MM.1S (cell line): ENCODE data around the gene SPATA25.

Source experiments
- DNase-seq: peaks from one replicate; pipeline ENCODE4 v3.0.0-alpha.2; 2015
- H2AFZ ChIP-seq: fragments of 300-600 bp; sonication (generic); 2 replicates; pipeline ENCODE4 v1.6.0; 2016; ENCODE audit warnings: antibody characterized with exemption, low read length
- H3F3A ChIP-seq: fragments of 300-600 bp; sonication (generic); 2 replicates; pipeline ENCODE4 v1.6.1; 2016; ENCODE audit warnings: mild to moderate bottlenecking, antibody characterized with exemption, low read length, moderate library complexity, mixed read lengths; ENCODE audit not compliant: insufficient read depth
- H3K27ac ChIP-seq: fragments of 300-600 bp; sonication (generic); 2 replicates; pipeline ENCODE4 v1.5.1; 2016; ENCODE audit warnings: mild to moderate bottlenecking, low read length
- H3K27me3 ChIP-seq: fragments of 300-600 bp; sonication (generic); replicated peaks from 2 replicates; pipeline ENCODE4 v1.6.0; 2016; ENCODE audit warnings: low read length; ENCODE audit not compliant: insufficient read depth
- H3K36me3 ChIP-seq: fragments of 300-600 bp; sonication (generic); replicated peaks from 2 replicates; pipeline ENCODE4 v1.6.1; 2016; ENCODE audit warnings: mild to moderate bottlenecking, low read length, mixed read lengths; ENCODE audit not compliant: insufficient read depth
- H3K4me1 ChIP-seq: fragments of 300-600 bp; sonication (generic); 2 replicates; pipeline ENCODE4 v1.6.1; 2016; ENCODE audit warnings: low read length, mixed read lengths
- H3K4me2 ChIP-seq: fragments of 300-600 bp; sonication (generic); 2 replicates; pipeline ENCODE4 v1.6.0; 2016; ENCODE audit warnings: low read depth, low read length
- H3K4me3 ChIP-seq: fragments of 300-600 bp; sonication (generic); 2 replicates; pipeline ENCODE4 v1.5.1; 2016; ENCODE audit warnings: low read length, mixed read lengths
- H3K79me2 ChIP-seq: fragments of 300-600 bp; sonication (generic); 2 replicates; pipeline ENCODE4 v1.6.1; 2016; ENCODE audit warnings: mixed run types, low read length, mixed read lengths
- H3K9ac ChIP-seq: fragments of 300-600 bp; sonication (generic); 2 replicates; pipeline ENCODE4 v1.6.1; 2016; ENCODE audit warnings: low read length, mixed read lengths
- H3K9me2 ChIP-seq: fragments of 300-600 bp; sonication (generic); replicated peaks from 2 replicates; pipeline ENCODE4 v1.6.1; 2016; ENCODE audit warnings: mild to moderate bottlenecking, low read length, mixed read lengths; ENCODE audit not compliant: insufficient read depth
- H3K9me3 ChIP-seq: fragments of 300-600 bp; sonication (generic); replicated peaks from 2 replicates; pipeline ENCODE4 v1.6.1; 2016; ENCODE audit warnings: mild to moderate bottlenecking, low read length, mixed read lengths; ENCODE audit not compliant: insufficient read depth
- H4K20me1 ChIP-seq: fragments of 300-600 bp; sonication (generic); 2 replicates; pipeline ENCODE4 v1.6.1; 2016; ENCODE audit warnings: mild to moderate bottlenecking, low read length, moderate library complexity, mixed read lengths; ENCODE audit not compliant: insufficient read depth
- EZH2 ChIP-seq: fragments of 300-600 bp; sonication (generic); optimal IDR thresholded peaks from 2 replicates; pipeline ENCODE3; 2017; ENCODE audit warnings: low read depth, mild to moderate bottlenecking, antibody characterized with exemption, low read length, mixed read lengths
- EZH2phosphoT487 ChIP-seq: fragments of 300-600 bp; sonication (generic); IDR thresholded peaks from 2 replicates; pipeline ENCODE4 v1.6.1; 2018; ENCODE audit warnings: antibody characterized with exemption, low read length
- TF ChIP-seq, protein P1 (sequence below): fragments of 300-600 bp; sonication (generic); IDR thresholded peaks from 2 replicates; pipeline ENCODE4 v1.5.1; 2016; ENCODE audit warnings: antibody characterized with exemption, low read length, mixed read lengths

SPATA25 gene

DNA sequence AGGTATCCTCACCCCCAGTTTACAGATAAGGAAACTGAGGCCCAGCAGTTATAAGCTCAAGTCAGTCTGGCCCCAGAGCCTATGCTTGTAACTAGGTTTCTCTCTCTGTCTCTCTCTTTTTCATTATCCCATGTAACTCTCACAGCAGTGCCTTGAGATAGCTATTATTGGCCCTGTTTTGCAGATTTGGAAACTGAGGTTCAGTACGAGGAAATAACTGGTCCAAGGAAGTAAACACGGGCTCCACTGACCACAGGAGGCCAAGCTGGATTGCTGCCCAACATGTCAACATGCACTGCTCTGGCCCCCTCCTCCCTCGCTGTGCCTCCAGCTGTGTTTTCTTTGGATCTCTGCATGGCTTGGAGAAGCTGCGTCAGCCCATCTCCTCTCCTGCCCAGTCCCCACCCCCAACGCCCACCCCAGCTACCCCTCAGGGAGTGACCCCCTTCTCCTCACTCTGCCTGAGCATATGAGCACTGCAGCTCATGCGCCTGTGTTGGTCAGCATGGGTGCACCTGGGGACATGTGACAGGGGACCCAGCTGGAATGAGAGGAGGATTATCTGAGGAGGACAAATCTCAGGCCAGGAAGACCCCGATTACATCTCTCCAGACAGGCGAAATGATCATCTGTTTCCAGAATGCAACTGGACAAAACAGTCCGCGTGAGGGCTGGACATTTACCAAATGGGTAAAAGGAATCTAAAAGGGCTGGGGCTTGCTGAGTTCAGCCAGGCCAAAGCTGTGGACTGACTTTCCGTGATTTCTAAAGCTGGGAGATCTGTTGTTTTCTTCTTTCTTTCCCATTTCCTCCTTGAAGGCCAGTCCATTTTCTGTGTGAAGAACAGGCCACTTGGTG, 32.3 kb upstream of the SPATA25 start:
- Histone ChIP-seq H3K4me1 (no peaks in the 10 kb centered on the region), H2AFZ (no peak overlapping the region), H4K20me1 (no peaks in the 10 kb centered on the region), H3K9ac (no peak overlapping the region), H3K36me3 (no peaks in the 10 kb centered on the region), H3K27me3 (no peaks in the 10 kb centered on the region), H3K79me2 (no peaks in the 10 kb centered on the region), H3K4me2 (no peak overlapping the region), H3K27ac (no peak overlapping the region), H3K9me2 (no peaks in the 10 kb centered on the region), H3F3A (no peaks in the 10 kb centered on the region), H3K4me3 (no peak overlapping the region), H3K9me3 (no peaks in the 10 kb centered on the region)
- TF ChIP-seq EZH2, result no peak
- TF ChIP-seq EZH2phosphoT487, result no peak
- no peak for DNase-seq

DNA sequence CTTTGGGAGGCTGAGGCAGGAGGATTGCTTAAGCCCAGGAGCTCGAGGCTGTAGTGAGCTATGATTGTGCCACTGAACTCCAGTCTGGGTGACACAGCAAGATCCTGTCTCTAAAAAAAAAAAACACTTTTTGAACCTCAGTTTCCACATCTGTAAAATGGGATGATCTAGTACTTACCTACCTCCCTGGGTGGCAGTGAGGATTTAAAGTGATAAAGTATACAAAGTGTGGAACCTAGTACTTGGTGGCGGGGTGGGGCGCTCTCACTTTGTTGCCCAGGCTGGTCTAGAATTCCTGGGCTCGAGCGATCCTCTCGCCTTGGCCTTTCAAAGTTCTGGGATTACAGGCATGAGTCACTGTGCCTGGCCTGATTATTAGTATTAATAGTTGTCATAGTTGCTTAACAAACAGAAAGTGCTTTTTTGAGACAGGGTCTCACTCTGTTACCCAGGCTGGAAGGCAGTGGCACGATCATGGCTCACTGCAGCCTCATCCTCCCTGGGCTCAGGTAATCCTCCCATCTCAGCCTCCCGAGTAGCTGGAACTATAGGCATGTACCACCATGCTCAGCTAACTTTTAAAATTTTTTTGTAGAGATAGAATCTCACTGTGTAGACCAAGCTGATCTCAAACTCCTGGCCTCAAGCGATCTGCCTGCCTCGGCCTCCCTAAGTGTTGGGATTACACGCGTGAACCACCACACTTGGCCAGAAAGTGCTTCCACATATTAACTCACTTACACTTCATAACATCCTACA, 31.5 kb upstream of the SPATA25 start:
- H3K4me1 ChIP-seq, result no peaks in the 10 kb centered on the region
- no peaks in the 10 kb centered on the region for H3K36me3 ChIP-seq
- no peak overlapping the region for H3K27ac ChIP-seq
- H3K9me2 ChIP-seq, result no peaks in the 10 kb centered on the region
- no peaks in the 10 kb centered on the region for H4K20me1 ChIP-seq
- TF ChIP-seq EZH2 (no peak), EZH2phosphoT487 (no peak)
- TF ChIP-seq, protein P1, sequence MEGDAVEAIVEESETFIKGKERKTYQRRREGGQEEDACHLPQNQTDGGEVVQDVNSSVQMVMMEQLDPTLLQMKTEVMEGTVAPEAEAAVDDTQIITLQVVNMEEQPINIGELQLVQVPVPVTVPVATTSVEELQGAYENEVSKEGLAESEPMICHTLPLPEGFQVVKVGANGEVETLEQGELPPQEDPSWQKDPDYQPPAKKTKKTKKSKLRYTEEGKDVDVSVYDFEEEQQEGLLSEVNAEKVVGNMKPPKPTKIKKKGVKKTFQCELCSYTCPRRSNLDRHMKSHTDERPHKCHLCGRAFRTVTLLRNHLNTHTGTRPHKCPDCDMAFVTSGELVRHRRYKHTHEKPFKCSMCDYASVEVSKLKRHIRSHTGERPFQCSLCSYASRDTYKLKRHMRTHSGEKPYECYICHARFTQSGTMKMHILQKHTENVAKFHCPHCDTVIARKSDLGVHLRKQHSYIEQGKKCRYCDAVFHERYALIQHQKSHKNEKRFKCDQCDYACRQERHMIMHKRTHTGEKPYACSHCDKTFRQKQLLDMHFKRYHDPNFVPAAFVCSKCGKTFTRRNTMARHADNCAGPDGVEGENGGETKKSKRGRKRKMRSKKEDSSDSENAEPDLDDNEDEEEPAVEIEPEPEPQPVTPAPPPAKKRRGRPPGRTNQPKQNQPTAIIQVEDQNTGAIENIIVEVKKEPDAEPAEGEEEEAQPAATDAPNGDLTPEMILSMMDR, result no peak
- H3K27me3 ChIP-seq, result no peaks in the 10 kb centered on the region
- H3F3A ChIP-seq, result no peaks in the 10 kb centered on the region
- no peak overlapping the region for H2AFZ ChIP-seq
- no peak overlapping the region for H3K4me2 ChIP-seq
- H3K4me3 ChIP-seq, result no peak overlapping the region
- no peaks in the 10 kb centered on the region for H3K9me3 ChIP-seq
- H3K9ac ChIP-seq, result no peak overlapping the region
- DNase-seq, result no peak
- H3K79me2 ChIP-seq, result no peaks in the 10 kb centered on the region

DNA sequence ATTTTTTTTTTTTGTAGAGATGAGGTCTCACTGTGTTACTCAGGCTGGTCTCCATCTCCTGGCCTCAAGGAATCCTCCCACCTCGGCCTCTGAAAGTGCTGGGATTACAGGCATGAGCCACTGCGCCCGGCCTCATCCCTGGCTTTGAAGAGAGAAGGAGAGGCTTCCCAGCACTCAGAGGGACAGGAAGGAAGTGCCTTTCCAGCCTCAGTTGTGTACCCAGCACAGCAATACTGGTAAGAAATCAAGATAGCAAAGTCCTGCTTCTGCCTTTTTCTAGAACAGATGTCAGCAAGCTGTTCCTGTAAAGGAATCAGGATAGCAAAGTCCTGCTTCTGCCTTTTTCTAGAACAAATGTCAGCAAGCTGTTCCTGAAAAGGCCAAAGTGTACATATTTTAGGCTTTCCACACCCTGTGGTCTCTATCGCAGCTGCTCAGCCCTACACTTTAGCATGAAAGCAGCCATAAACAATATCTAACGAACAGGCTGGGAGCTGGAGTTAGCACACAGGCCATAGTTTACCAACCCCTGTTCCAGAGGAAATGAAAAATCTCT, 30.8 kb upstream of the SPATA25 start:
- Histone ChIP-seq H3K9ac (no peak overlapping the region), H4K20me1 (no peaks in the 10 kb centered on the region), H3K4me2 (no peak overlapping the region), H3K9me3 (no peaks in the 10 kb centered on the region), H2AFZ (no peak overlapping the region), H3K27ac (no peak overlapping the region), H3K9me2 (no peaks in the 10 kb centered on the region), H3K4me3 (no peak overlapping the region), H3F3A (no peaks in the 10 kb centered on the region), H3K79me2 (no peaks in the 10 kb centered on the region), H3K27me3 (no peaks in the 10 kb centered on the region), H3K4me1 (no peaks in the 10 kb centered on the region), H3K36me3 (no peaks in the 10 kb centered on the region)
- TF ChIP-seq EZH2phosphoT487 (no peak), EZH2 (no peak)
- TF ChIP-seq, protein P1, result no peak
- no peak for DNase-seq
